ENCODE data around the gene LRRC18.

LRRC18 gene

GRCh38 chr10:48929413-48929990, 10.1 kb downstream of the LRRC18 start:
- no peak for DNase-seq (ENCODE audit: extremely low read depth, low read depth)
- TF ChIP-seq CTCF (IDR thresholded peaks at IDR 0.05; ENCODE audit: low read depth, low read length), result no peak

- DNase-seq (ENCODE audit: extremely low read depth, low read depth), result no peak
- no peak for TF ChIP-seq CTCF (IDR thresholded peaks at IDR 0.05; ENCODE audit: low read depth, low read length)
Measured at GRCh38 chr10:48926764-48927540, 12.7 kb downstream of the LRRC18 start.

- DNase-seq (ENCODE audit: extremely low read depth, low read depth), result no peak
- no peak for TF ChIP-seq CTCF (IDR thresholded peaks at IDR 0.05; ENCODE audit: low read depth, low read length)
Measured at GRCh38 chr10:48926255-48926654, 13.4 kb downstream of the LRRC18 start.

GRCh38 chr10:48924988-48925387, 14.7 kb downstream of the LRRC18 start:
- no peak for DNase-seq (ENCODE audit: extremely low read depth, low read depth)
- TF ChIP-seq CTCF (IDR thresholded peaks at IDR 0.05; ENCODE audit: low read depth, low read length), result no peak

GRCh38 chr10:48923748-48924147, 15.9 kb downstream of the LRRC18 start:
- DNase-seq (ENCODE audit: extremely low read depth, low read depth), result no peak
- TF ChIP-seq CTCF (IDR thresholded peaks at IDR 0.05; ENCODE audit: low read depth, low read length), result no peak

GRCh38 chr10:48913674-48914073, 26.0 kb downstream of the LRRC18 start:
- no peak for DNase-seq (ENCODE audit: extremely low read depth, low read depth)

More at GRCh38 chr10:48913674-48914073, 26.0 kb downstream of the LRRC18 start:
- TF ChIP-seq CTCF (IDR thresholded peaks at IDR 0.05; ENCODE audit: low read depth, low read length), result no peak
